Endodermal cell (in vitro differentiated cells): ENCODE measurements around the gene ZNF662. TPM values are rescaled to one million over a fixed set of nuclear protein-coding genes. Genes with fewer than 3 reads are reported as not detected.
A peak's percentile ranks its signal among the peaks of the same experiment; 100 is the strongest.

Source experiments
- DNase-seq: peaks from one replicate; pipeline ENCODE4 v3.0.0-alpha.2; 2017
- H3K27ac ChIP-seq: 2 replicates; pipeline ENCODE4 v1.5.1; 2013; ENCODE audit warnings: mild to moderate bottlenecking, low read depth, low read length, moderate library complexity
- H3K27me3 ChIP-seq: 2 replicates; pipeline ENCODE4 v1.6.1; 2013; ENCODE audit warnings: mild to moderate bottlenecking, low read length, moderate library complexity; ENCODE audit not compliant: insufficient read depth, control insufficient read depth, poor library complexity, severe bottlenecking
- H3K36me3 ChIP-seq: 2 replicates; pipeline ENCODE4 v1.7.0; 2013; ENCODE audit warnings: mild to moderate bottlenecking, low read length, moderate library complexity; ENCODE audit not compliant: control insufficient read depth, insufficient read depth
- H3K4me1 ChIP-seq: one replicate; pipeline ENCODE4 v1.7.0; 2013; ENCODE audit warnings: low read length; ENCODE audit not compliant: control insufficient read depth, insufficient read depth
- H3K4me3 ChIP-seq: 2 replicates; pipeline ENCODE4 v1.5.1; 2013; ENCODE audit warnings: mild to moderate bottlenecking, low read length, moderate library complexity
- H3K9ac ChIP-seq: 2 replicates; pipeline ENCODE4 v1.6.1; 2013; ENCODE audit warnings: mild to moderate bottlenecking, low read length, moderate library complexity; ENCODE audit not compliant: poor library complexity, severe bottlenecking; ENCODE audit errors: extremely low read depth
- H3K9me3 ChIP-seq: 2 replicates; pipeline ENCODE4 v1.6.1; 2013; ENCODE audit warnings: mild to moderate bottlenecking, low read length, moderate library complexity; ENCODE audit not compliant: control insufficient read depth
- H3K27ac Mint-ChIP-seq: 2 replicates; pipeline ENCODE4 v1.8.0; 2020; ENCODE audit warnings: mixed read lengths
- H3K27me3 Mint-ChIP-seq: 2 replicates; pipeline ENCODE4 v1.8.0; 2021; ENCODE audit warnings: mild to moderate bottlenecking, mixed read lengths; ENCODE audit not compliant: insufficient read depth
- H3K36me3 Mint-ChIP-seq: 2 replicates; pipeline ENCODE4 v1.8.0; 2020; ENCODE audit warnings: low read depth, mixed read lengths
- H3K4me1 Mint-ChIP-seq: 2 replicates; pipeline ENCODE4 v1.8.0; 2020; ENCODE audit warnings: mixed read lengths
- H3K4me3 Mint-ChIP-seq: 2 replicates; pipeline ENCODE4 v1.8.0; 2020; ENCODE audit warnings: mild to moderate bottlenecking, moderate library complexity, mixed read lengths
- H3K9me3 Mint-ChIP-seq: 2 replicates; pipeline ENCODE4 v1.8.0; 2020; ENCODE audit warnings: mild to moderate bottlenecking, mixed read lengths
- CTCF ChIP-seq: fragments of 200-600 bp; sonication (generic); conservative IDR thresholded peaks from 2 replicates; pipeline ENCODE4 v1.5.0; 2021; ENCODE audit warnings: antibody characterized with exemption, mild to moderate bottlenecking
- WGBS, 2 experiments: methylation state at CpG; one replicate each; pipeline versions ENCODE4 v1.1.5 to v1.1.7; 2013; ENCODE audit warnings: missing lambda C conversion rate in 2 of 2, mixed read lengths in 1 of 2; ENCODE audit not compliant: insufficient coverage in 1 of 2, insufficient read length in 1 of 2; 5-methylcytosine and 5-hydroxymethylcytosine counted together
- total RNA-seq, 2 donors: library from RNA; stranded (reverse); fragmentation: NEBNext Ultra II Directional in 1 of 2; extraction: Animal tissue kit (Norgen Biotek cat#: 25700) in 1 of 2; gene quantifications; 2 replicates in 1 of 2; 3 replicates in 1 of 2; pipeline ENCODE4 v1.2.1, GENCODE V29; 2021

The ZNF662 gene
- total RNA-seq, 2 donors from 2014 or later = 1.8 TPM; not detected in 1

DNA sequence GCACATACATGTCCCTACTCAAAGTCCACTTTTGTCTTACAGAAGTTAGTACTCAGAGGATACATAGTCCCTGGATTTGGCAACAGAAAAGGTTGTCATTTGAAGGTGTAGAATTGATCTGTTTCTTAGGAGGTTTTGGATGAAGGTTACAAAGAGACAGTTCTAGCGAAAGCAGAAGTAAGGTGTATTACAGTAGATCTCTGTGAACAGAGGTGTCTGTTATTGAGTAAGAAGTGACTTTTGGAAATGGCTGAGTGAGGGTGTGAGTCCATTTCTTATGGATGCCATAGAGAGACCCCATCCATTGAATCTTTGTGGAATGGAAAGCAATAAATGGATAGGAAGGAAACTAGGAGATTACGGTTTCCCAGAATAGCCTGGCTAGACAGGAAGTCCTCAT, 5.6 kb downstream of the ZNF662 start:
- no peak for DNase-seq
- no peaks in the 10 kb centered on the region for H3K4me1 ChIP-seq
- H3K36me3 ChIP-seq = no peaks in the 10 kb centered on the region
- no peak overlapping the region for H3K27ac ChIP-seq
- no peak overlapping the region for H3K27ac Mint-ChIP-seq
- H3K9me3 ChIP-seq = peaks cover 45% of the 10 kb centered on the region
- H3K27me3 ChIP-seq = no peaks in the 10 kb centered on the region
- H3K36me3 Mint-ChIP-seq = peaks cover 23% of the 10 kb centered on the region
- peaks cover 1% of the 10 kb centered on the region for H3K27me3 Mint-ChIP-seq
- peaks cover 2% of the 10 kb centered on the region for H3K4me1 Mint-ChIP-seq
- no peak overlapping the region for H3K9ac ChIP-seq
- no peak overlapping the region for H3K4me3 ChIP-seq
- H3K9me3 Mint-ChIP-seq = peaks cover 73% of the 10 kb centered on the region
- no peak overlapping the region for H3K4me3 Mint-ChIP-seq
- TF ChIP-seq CTCF = no peak
- WGBS, 2 experiments = 88 to 100% methylated on average over 1 to 2 of the region's 2 CpGs

DNA sequence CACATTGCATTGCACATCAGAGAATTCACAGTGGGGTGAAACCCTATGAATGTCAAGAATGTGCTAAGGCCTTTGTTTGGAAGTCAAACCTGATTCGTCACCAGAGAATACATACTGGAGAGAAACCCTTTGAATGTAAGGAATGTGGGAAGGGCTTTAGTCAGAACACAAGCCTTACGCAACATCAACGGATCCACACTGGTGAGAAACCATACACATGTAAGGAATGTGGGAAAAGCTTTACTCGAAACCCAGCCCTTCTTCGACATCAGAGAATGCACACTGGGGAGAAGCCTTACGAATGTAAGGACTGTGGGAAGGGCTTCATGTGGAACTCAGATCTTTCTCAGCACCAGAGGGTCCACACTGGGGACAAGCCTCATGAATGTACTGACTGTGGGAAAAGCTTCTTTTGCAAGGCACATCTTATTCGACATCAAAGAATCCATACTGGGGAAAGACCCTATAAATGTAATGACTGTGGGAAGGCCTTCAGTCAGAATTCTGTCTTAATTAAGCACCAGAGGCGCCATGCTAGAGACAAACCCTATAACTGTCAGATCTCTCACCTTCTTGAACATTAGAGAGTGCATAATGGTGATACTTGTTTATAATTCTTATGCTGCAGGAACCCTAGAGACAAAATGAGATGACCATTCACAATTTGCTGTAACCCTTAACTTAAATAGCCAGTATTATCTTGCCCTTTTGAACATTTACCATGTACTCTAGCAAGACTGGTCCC, 9.0 kb downstream of the ZNF662 start:
- no peaks in the 10 kb centered on the region for H3K4me1 Mint-ChIP-seq
- H3K9me3 ChIP-seq = peaks cover 76% of the 10 kb centered on the region
- H3K4me3 ChIP-seq = peak overlapping the region; percentile 8
- no peaks in the 10 kb centered on the region for H3K4me1 ChIP-seq
- peaks cover 1% of the 10 kb centered on the region for H3K27me3 Mint-ChIP-seq
- H3K4me3 Mint-ChIP-seq = no peak overlapping the region
- TF ChIP-seq CTCF = no peak
- no peaks in the 10 kb centered on the region for H3K27me3 ChIP-seq
- DNase-seq = no peak
- H3K36me3 ChIP-seq = no peaks in the 10 kb centered on the region
- no peak overlapping the region for H3K9ac ChIP-seq
- H3K9me3 Mint-ChIP-seq = peaks cover 82% of the 10 kb centered on the region
- WGBS, 2 experiments = 90 to 92% methylated on average over 8 of the region's 8 CpGs
- H3K27ac ChIP-seq = no peak overlapping the region
- no peak overlapping the region for H3K27ac Mint-ChIP-seq
- peaks cover 24% of the 10 kb centered on the region for H3K36me3 Mint-ChIP-seq

DNA sequence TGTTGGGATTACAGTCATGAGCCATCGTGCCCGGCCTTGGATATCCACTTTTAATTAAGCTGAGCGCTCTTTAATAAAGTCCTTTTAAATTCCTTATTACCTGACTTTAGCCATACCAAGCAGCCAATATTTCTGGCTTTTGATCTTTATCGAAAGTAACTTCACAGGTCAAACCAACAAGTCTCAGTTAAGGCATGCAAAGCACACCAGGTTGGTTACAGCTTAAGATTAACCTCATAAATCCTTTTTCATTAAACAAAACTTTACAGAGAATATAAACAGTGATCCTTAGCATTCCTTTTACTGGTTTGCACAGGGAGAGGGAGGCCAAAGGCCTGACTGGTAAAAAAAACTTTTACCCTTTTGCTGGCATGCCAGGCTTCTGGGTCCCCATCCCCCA, 17.7 kb downstream of the ZNF662 start:
- no peak overlapping the region for H3K9ac ChIP-seq
- Mint-ChIP-seq H3K27me3 (peaks cover 2% of the 10 kb centered on the region), H3K9me3 (peaks cover 30% of the 10 kb centered on the region), H3K4me3 (no peak overlapping the region), H3K4me1 (no peaks in the 10 kb centered on the region), H3K27ac (no peak overlapping the region), H3K36me3 (no peaks in the 10 kb centered on the region)
- no peak overlapping the region for H3K27ac ChIP-seq
- no peaks in the 10 kb centered on the region for H3K4me1 ChIP-seq
- H3K27me3 ChIP-seq = no peaks in the 10 kb centered on the region
- TF ChIP-seq CTCF = no peak
- no peak for DNase-seq
- H3K9me3 ChIP-seq = peaks cover 16% of the 10 kb centered on the region
- no peaks in the 10 kb centered on the region for H3K36me3 ChIP-seq
- 93 to 98% methylated on average over 4 of the region's 4 CpGs for WGBS, 2 experiments
- H3K4me3 ChIP-seq = no peak overlapping the region
